AG08396 (cell line): ENCODE measurements around the gene UTP18.
"Not testable (repeated sequence)": the region's sequence is repeated elsewhere in the genome, so short reads cannot be mapped to it uniquely, and the experiment has no call there.

ENCODE experiments used
- DNase-seq: peaks from one replicate; pipeline ENCODE4 v3.0.0; 2012; ENCODE audit warnings: low spot score, mixed read lengths

UTP18 gene

DNA sequence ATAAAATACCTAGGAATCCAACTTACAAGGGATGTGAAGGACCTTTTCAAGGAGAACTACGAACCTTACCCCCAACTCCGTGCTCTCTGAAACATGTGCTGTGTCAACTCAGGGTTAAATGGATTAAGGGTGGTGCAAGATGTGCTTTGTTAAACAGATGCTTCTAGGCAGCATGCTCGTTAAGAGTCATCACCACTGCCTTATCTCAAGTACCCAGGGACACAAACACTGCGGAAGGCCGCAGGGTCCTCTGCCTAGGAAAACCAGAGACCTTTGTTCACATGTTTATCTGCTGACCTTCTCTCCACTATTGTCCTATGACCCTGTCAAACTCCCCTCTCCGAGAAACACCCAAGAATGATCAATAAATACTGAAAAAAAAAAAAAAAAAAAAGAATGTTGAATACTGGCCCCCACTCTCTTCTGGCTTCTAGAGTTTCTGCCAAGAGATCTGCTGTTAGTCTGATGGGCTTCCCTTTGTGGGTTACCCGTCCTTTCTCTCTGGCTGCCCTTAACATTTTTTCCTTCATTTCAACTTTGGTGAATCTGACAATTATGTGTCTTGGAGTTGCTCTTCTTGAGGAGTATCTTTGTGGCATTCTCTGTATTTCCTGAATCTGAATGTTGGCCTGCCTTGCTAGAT lies 70.6 kb downstream of the UTP18 start:
- not testable (repeated sequence) for DNase-seq

DNA sequence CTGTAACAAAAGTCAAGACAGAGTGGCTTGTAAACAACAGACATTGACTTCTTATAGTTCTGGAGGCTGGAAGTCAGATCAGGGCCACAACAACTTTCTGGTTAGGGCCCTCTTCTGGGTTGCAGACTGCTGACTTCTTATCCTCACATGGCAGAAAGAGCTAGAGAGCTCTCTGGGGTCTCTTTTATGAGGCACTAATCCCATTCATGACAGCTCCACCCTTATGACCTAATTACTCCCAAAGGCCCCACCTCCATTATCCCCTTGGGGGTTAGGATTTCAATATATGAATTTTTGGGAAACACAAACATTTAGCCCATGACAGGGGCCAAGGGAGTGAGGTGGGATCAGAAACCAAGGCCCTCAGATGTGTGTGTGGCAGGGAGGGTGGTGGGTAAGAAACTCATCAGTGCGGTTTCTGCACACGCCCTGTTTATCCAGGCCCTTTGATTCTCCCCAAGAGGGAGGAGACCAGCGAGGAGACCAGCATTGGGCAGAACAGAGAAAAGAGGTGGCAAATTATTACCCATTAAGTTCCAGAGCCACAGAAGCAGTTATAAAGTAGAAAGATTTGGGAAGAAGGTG lies 74.8 kb downstream of the UTP18 start:
- no peak for DNase-seq

DNA sequence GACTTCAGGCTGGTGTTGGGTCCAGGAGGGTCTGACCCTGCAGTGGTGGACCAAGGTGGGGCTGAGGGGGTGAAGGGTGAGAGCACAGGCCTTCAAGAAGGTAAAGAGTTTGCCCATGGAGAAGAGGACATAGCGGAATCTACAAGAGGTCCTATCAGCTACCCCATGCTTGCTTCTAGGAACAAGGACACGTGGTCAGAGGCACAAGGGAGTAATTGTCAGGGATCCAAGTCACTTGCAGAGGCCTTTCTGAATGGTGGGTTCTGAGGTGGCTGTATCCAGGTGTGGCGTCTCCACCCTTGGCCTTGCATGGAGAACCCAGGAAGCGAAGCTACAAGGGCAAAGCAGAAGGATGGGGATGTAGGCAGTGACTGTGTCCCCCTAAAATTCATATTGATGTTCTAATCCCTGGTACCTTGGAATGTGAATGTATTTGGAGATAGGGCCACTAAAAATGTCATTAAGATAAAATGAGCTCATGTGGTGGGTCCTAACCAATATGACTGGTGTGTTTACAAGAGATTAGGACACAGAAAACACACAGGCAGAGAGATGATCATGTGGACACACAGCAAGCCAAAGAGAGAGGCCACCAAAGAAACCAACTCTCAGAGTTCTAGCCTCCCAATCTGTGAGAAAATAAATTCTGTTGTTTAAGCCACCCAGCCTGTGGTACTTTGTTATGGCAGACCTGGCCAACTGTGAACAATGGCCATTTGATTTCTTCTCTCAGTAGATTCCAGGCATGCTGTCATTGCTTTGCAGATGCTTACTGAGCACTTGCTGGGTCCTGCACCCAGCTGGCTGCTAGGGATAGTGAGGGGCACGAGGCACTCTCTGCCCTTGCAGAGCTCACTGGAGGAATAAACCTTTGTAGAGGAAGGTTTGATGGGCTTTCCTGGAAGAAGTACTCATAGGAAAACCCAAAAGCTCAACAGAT lies 75.8 kb downstream of the UTP18 start:
- DNase-seq, result no peak

DNA sequence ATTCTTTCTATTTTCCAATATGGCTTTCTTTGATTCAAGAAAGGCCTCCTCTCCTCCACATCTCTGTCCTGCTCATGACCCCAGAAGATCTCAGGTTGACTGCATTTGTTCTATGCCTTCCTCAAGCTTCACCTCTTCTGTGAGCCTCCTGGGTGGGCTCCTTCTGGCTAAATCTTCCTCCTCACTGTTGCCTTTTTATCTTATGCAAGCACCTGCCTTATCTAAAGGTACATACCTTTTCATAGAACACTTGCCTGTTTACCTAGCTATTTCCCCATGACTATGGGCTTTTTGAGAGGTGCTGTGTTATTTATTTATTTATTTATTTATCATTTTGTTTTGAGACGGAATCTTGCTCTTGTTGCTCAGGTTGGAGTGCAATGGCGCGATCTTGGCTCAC lies 81.1 kb downstream of the UTP18 start:
- DNase-seq, result no peak

DNA sequence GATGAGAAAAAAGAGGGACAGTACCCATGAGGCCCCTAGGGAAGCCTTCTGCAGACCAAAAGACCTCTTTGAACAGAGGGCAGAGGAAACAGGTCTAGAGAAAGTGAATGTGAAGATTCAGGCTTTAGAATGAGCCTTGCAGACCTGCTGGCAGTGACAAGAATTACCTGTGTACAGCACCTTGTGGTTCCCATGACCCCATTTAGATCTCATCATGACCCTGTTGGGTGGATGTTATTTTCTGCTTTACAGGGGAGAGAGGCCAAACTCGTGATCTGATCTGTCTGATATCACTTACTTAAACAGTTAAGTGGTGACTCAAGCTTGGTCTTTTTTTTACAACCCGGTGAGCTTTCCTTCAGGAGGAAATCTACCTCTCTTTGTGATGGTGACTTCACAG lies 81.9 kb downstream of the UTP18 start:
- DNase-seq, result no peak

DNA sequence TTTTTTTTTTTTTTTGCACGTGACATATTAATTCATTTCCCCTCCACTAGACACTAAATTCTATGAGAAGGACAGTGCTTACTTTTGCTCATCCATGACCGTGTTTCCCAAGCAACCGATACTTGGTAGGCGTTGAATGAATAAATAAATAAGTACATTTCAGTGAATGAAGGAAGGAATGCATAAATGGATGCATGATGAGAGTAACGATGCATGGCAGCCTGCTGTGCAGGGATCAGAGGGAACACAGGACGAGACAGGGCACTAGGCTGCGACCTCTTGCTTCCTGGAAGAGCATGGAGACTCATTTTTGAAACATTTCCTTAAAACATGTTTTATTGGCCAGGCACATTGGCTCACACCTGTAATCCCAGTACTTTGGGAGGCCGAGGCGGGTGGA lies 84.2 kb downstream of the UTP18 start:
- DNase-seq, result no peak

DNA sequence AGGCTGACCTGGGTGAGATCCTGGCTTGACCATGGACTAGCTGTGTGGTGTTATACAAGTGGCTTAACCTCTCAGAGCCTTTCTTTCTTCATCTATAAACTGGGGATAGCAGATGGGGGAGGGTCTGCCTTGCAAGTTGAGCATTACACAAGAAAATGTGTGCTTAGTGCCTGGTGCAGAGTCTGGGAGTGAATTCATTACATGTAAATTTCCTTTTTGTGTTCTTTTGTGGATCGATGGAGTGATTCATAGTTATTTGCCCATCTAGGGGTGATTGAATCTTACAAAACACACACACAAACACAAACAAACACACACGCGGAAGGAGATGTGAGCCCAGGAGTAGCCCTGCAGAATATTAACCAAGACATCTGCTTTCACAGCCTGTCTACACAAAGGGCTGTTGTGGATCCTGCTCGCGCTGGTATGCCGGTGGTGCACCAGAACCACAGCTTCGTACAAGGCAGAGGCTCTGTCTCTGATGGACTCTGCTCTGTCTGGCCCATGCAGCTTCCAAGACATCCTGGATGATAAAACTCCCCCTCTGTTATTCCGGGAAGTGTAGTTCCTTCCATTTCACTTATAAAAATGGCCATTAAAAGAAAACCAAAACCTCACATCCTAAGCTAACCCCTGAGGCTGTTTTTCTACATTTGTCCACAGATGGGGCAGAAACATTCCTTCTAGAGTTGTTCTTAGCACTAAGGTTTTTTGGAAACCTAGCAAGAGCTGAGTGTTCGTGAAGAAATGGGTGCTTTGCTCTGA lies 86.1 kb downstream of the UTP18 start:
- DNase-seq, result no peak
